HepG2 (cell line): ENCODE measurements around the gene IVD. TPM values are rescaled to one million over a fixed set of nuclear protein-coding genes. Genes with fewer than 3 reads are reported as not detected.

Source experiments
- CCAR2 ChIP-seq: fragments of 200-400 bp; formaldehyde crosslinking; optimal IDR thresholded peaks from 2 replicates; pipeline ENCODE3; 2018; ENCODE audit warnings: low read depth, mild to moderate bottlenecking, low read length, moderate library complexity
- ELF1 ChIP-seq: sonication (generic); formaldehyde crosslinking; IDR thresholded peaks from 2 replicates; pipeline ENCODE4 v1.4.0; 2020; ENCODE audit warnings: missing genetic modification reagents
- ERF ChIP-seq: IDR thresholded peaks from 2 replicates; pipeline ENCODE4 v1.6.1; 2018; ENCODE audit warnings: missing biosample characterization, missing genetic modification reagents
- FOXA1 ChIP-seq, 2 experiments: fragments of 450-650 bp in 1 of 2; sonication (generic) in 1 of 2; formaldehyde crosslinking in 1 of 2; IDR thresholded peaks; 2 replicates each; pipeline versions ENCODE4 v1.4.0 to v1.6.1; 2016 to 2020; ENCODE audit warnings: missing genetic modification reagents in 1 of 2
- HIC2 ChIP-seq: sonication (generic); formaldehyde crosslinking; IDR thresholded peaks from 2 replicates; pipeline ENCODE4 v1.9.0; 2022; ENCODE audit warnings: low read depth, missing genetic modification reagents
- HNF4A ChIP-seq: sonication (generic); formaldehyde crosslinking; IDR thresholded peaks from 2 replicates; pipeline ENCODE4 v1.4.0; 2020; ENCODE audit warnings: missing genetic modification reagents
- KDM5A ChIP-seq: fragments of 200-600 bp; sonication (generic); IDR thresholded peaks from 2 replicates; pipeline ENCODE4 v1.7.0; 2018; ENCODE audit warnings: antibody characterized with exemption, mild to moderate bottlenecking, low read length, borderline replicate concordance
- KLF6 ChIP-seq: IDR thresholded peaks from 2 replicates; pipeline ENCODE4 v1.8.0; 2016; ENCODE audit warnings: missing biosample characterization, missing genetic modification reagents
- NFE2L2 ChIP-seq: fragments of 150-350 bp; IDR thresholded peaks from 2 replicates; pipeline ENCODE4 v1.6.1; 2014; ENCODE audit warnings: low read length
- PHF8 ChIP-seq: sonication (generic); formaldehyde crosslinking; IDR thresholded peaks from 2 replicates; pipeline ENCODE4 v1.5.0; 2020; ENCODE audit warnings: missing genetic modification reagents
- RFXAP ChIP-seq: sonication (generic); formaldehyde crosslinking; IDR thresholded peaks from 2 replicates; pipeline ENCODE4 v1.4.0; 2020; ENCODE audit warnings: missing genetic modification reagents, borderline replicate concordance
- SALL1 ChIP-seq: sonication (generic); formaldehyde crosslinking; IDR thresholded peaks from 2 replicates; pipeline ENCODE4 v1.8.0; 2022; ENCODE audit warnings: mild to moderate bottlenecking, missing genetic modification reagents
- TCF12 ChIP-seq, 2 experiments: fragments of 450-650 bp in 1 of 2; sonication (generic) in 1 of 2; formaldehyde crosslinking in 1 of 2; IDR thresholded peaks; 2 replicates each; pipeline versions ENCODE4 v1.6.1 to v1.8.0; 2017 to 2022; ENCODE audit warnings: antibody characterized with exemption in 1 of 2, mild to moderate bottlenecking in 1 of 2, missing genetic modification reagents in 1 of 2, moderate library complexity in 1 of 2
- ZNF331 ChIP-seq: sonication (generic); formaldehyde crosslinking; IDR thresholded peaks from 2 replicates; pipeline ENCODE4 v1.4.0; 2020; ENCODE audit warnings: missing genetic modification reagents
- ZNF709 ChIP-seq: sonication (generic); formaldehyde crosslinking; IDR thresholded peaks from 2 replicates; pipeline ENCODE4 v1.5.0; 2020; ENCODE audit warnings: mild to moderate bottlenecking, missing genetic modification reagents
- polyA plus RNA-seq, 8 experiments: library from polyadenylated mRNA; depleted of rRNA in 3 of 8; stranded (reverse) in 7 of 8; unstranded in 1 of 8; fragments of >200 nt; fragmentation: Illumina TruSeq in 4 of 8; extraction: Trizol in 4 of 8; gene quantifications; 2 replicates each; pipeline versions ENCODE4 v1.2.1 to v1.2.3, GENCODE V29; 2011 to 2016; ENCODE audit warnings: low read depth in 4 of 8, missing spikeins in 1 of 8, mixed read lengths in 1 of 8; ENCODE audit not compliant: insufficient read depth in 1 of 8
- total RNA-seq, 5 experiments: library from RNA; depleted of rRNA; stranded (reverse); fragments of >200 nt; fragmentation: Illumina TruSeq; extraction: Trizol; gene quantifications; 2 replicates each; pipeline ENCODE4 v1.2.3, GENCODE V29; 2016; ENCODE audit warnings: low read depth in 1 of 5
- TF ChIP-seq, protein P1 (sequence below): IDR thresholded peaks from 2 replicates; pipeline ENCODE4 v1.6.1; 2016
- TF ChIP-seq, protein P2 (sequence below): sonication (generic); formaldehyde crosslinking; IDR thresholded peaks from 2 replicates; pipeline ENCODE4 v1.4.0; 2020; ENCODE audit warnings: missing genetic modification reagents
- TF ChIP-seq, protein P3 (sequence below): sonication (generic); formaldehyde crosslinking; conservative IDR thresholded peaks from 2 replicates; pipeline ENCODE4 v1.8.0; 2022; ENCODE audit warnings: mild to moderate bottlenecking, moderate library complexity, missing genetic modification reagents
- TF ChIP-seq, protein P4 (sequence below): sonication (generic); formaldehyde crosslinking; IDR thresholded peaks from 2 replicates; pipeline ENCODE4 v1.8.0; 2023; ENCODE audit warnings: mild to moderate bottlenecking, missing genetic modification reagents
- TF ChIP-seq, protein P5 (sequence below): sonication (generic); formaldehyde crosslinking; IDR thresholded peaks from 2 replicates; pipeline ENCODE4 v1.4.0; 2020; ENCODE audit warnings: missing genetic modification reagents

Gene IVD
- total and polyA plus RNA-seq, 2 of the 13 experiments (the other 11 are each of a cell fraction or from before 2014, with no cell fraction given): 48.0 to 53.9 TPM

GRCh38 chr15:40412095-40412759 lies 6.6 kb downstream of the IVD start (continued):
- TF ChIP-seq, protein P1, sequence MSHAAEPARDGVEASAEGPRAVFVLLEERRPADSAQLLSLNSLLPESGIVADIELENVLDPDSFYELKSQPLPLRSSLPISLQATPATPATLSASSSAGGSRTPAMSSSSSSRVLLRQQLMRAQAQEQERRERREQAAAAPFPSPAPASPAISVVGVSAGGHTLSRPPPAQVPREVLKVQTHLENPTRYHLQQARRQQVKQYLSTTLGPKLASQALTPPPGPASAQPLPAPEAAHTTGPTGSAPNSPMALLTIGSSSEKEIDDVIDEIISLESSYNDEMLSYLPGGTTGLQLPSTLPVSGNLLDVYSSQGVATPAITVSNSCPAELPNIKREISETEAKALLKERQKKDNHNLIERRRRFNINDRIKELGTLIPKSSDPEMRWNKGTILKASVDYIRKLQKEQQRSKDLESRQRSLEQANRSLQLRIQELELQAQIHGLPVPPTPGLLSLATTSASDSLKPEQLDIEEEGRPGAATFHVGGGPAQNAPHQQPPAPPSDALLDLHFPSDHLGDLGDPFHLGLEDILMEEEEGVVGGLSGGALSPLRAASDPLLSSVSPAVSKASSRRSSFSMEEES: 0 out of 2 replicates have a peak, but pooled peaks have one; percentile 27
- TF ChIP-seq, protein P2, sequence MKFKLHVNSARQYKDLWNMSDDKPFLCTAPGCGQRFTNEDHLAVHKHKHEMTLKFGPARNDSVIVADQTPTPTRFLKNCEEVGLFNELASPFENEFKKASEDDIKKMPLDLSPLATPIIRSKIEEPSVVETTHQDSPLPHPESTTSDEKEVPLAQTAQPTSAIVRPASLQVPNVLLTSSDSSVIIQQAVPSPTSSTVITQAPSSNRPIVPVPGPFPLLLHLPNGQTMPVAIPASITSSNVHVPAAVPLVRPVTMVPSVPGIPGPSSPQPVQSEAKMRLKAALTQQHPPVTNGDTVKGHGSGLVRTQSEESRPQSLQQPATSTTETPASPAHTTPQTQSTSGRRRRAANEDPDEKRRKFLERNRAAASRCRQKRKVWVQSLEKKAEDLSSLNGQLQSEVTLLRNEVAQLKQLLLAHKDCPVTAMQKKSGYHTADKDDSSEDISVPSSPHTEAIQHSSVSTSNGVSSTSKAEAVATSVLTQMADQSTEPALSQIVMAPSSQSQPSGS (CRISPR knock-in tag): peak; percentile 82
- TF ChIP-seq, protein P3, sequence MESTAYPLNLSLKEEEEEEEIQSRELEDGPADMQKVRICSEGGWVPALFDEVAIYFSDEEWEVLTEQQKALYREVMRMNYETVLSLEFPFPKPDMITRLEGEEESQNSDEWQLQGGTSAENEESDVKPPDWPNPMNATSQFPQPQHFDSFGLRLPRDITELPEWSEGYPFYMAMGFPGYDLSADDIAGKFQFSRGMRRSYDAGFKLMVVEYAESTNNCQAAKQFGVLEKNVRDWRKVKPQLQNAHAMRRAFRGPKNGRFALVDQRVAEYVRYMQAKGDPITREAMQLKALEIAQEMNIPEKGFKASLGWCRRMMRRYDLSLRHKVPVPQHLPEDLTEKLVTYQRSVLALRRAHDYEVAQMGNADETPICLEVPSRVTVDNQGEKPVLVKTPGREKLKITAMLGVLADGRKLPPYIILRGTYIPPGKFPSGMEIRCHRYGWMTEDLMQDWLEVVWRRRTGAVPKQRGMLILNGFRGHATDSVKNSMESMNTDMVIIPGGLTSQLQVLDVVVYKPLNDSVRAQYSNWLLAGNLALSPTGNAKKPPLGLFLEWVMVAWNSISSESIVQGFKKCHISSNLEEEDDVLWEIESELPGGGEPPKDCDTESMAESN (CRISPR knock-in tag): peak; percentile 69; the same call in 1 of the 2 replicates
- TF ChIP-seq, protein P4, sequence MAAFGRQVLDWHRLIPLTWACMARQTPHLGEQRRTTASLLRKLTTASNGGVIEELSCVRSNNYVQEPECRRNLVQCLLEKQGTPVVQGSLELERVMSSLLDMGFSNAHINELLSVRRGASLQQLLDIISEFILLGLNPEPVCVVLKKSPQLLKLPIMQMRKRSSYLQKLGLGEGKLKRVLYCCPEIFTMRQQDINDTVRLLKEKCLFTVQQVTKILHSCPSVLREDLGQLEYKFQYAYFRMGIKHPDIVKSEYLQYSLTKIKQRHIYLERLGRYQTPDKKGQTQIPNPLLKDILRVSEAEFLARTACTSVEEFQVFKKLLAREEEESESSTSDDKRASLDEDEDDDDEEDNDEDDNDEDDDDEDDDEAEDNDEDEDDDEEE (CRISPR knock-in tag): 0 out of 2 replicates have a peak, but pooled peaks have one; percentile 19
- TF ChIP-seq PHF8 (CRISPR knock-in tag) (no peak), HIC2 (peak; percentile 72), RFXAP (CRISPR knock-in tag) (no peak), NFE2L2 (no peak), ZNF331 (peak; percentile 46; the same call in 1 of the 2 replicates), SALL1 (CRISPR knock-in tag) (peak; percentile 71), TCF12 (IDR thresholded peaks at IDR 0.05) (no peak), TCF12 (CRISPR knock-in tag; IDR thresholded peaks at IDR 0.05) (no peak), KLF6 (CRISPR knock-in tag) (0 out of 2 replicates have a peak, but pooled peaks have one; percentile 62), ERF (CRISPR knock-in tag) (peak; percentile 37; the same call in 1 of the 2 replicates), HNF4A (CRISPR knock-in tag) (peak; percentile 97), ZNF709 (CRISPR knock-in tag) (no peak), CCAR2 (no peak), FOXA1 (IDR thresholded peaks at IDR 0.05) (no peak), FOXA1 (CRISPR knock-in tag; IDR thresholded peaks at IDR 0.05) (no peak), KDM5A (no peak), ELF1 (no peak)
- TF ChIP-seq, protein P5, sequence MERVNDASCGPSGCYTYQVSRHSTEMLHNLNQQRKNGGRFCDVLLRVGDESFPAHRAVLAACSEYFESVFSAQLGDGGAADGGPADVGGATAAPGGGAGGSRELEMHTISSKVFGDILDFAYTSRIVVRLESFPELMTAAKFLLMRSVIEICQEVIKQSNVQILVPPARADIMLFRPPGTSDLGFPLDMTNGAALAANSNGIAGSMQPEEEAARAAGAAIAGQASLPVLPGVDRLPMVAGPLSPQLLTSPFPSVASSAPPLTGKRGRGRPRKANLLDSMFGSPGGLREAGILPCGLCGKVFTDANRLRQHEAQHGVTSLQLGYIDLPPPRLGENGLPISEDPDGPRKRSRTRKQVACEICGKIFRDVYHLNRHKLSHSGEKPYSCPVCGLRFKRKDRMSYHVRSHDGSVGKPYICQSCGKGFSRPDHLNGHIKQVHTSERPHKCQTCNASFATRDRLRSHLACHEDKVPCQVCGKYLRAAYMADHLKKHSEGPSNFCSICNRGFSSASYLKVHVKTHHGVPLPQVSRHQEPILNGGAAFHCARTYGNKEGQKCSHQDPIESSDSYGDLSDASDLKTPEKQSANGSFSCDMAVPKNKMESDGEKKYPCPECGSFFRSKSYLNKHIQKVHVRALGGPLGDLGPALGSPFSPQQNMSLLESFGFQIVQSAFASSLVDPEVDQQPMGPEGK (CRISPR knock-in tag): peak; percentile 55; the same call in 1 of the 2 replicates
